ENCODE results near the gene SMS. TPM values are rescaled to one million over a fixed set of nuclear protein-coding genes. Genes with fewer than 3 reads are reported as not detected.

The SMS gene
- total RNA-seq, 1 donor from 2014 or later, result 56.3 TPM

DNA sequence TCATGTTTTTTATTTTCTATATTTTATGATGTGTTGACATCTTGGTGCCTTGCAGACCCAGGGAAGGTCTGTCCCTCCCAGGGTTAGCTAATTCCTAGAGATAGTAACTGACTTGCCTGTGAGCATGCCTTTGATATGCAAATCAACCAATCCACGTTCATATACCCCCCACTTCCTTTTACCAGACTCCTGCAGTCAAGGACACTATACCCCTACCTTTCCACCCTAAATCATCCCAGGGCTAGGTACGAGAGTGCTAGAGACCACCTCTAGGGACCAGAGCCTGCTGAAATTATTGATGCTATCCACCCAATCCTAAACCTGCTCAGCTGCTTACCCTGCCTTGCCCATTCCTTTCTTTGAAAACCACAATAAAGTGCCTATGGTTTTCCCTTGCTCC lies 84.1 kb downstream of the SMS start:
- ATAC-seq (no peak), DNase-seq (no peak)
- intact Hi-C loops (cut with micrococcal nuclease), result no loop called here

DNA sequence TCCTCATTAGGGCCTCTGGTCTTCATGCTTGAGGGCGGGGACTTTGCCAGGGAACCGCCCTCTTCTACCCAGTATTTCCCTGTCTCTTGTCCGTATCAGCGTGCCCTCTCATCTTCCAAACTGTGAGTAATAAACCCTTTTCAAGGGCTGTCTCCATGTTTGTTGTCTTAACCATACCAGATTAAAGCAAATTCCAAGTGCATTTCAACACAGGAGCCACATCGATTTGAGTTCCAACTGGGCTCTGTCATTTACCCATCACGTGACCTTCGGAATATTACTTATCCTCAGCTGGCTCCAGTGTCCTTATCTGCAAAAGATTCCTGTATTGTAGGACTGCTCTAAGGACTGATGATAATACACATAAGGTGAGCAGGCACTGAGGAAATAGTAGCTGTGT lies 85.2 kb downstream of the SMS start:
- ATAC-seq (no peak), DNase-seq (no peak)
- intact Hi-C loops (cut with micrococcal nuclease), result no loop called here

DNA sequence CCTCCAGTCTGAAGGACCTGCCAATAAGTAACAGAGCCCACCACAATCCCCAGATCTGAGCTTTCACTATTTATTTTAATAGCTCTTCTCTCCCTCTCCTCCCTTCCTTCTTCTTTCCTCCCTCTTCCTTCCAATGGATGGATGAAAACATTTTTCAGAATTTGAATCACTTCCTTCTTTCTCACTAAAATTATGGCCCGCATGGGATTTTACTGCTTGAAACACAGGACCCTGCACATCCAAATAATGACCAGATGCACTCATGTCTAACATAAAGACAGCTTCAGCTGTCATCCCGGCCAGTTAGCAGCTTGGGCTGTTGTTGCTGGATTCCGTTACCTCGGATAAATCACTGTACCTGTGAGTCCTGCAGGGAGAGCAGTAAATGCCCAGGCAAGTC lies 86.2 kb downstream of the SMS start:
- ATAC-seq (no peak), DNase-seq (no peak)
- intact Hi-C loops (cut with micrococcal nuclease), result no loop called here

DNA sequence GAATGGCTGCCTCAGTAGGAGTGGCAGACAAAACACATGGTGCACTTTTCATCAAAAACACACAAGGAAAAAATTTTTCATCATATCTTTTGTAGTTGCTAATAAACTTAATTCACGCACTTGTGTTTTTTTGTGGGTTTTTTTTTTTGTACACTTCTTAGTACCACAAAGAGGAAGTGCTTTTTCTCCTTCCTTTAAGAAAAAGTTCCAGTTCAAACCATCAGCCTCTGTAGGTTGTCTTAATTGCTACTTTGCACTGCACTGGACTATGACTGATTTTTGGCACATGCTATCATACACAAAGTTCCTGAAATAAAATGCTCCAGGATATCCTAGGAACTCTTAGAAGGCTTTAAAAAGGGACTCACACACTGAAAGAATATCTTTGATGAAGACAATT lies 91.6 kb downstream of the SMS start, which contains the start of gene PHEX:
PHEX (plus strand) TSS at position 242 of the 400 bp plus-strand sequence. CDS start 681 bp downstream, outside the sequence.
- no peak for ATAC-seq
- DNase-seq, result no peak
- intact Hi-C loops (cut with micrococcal nuclease), result no loop called here

DNA sequence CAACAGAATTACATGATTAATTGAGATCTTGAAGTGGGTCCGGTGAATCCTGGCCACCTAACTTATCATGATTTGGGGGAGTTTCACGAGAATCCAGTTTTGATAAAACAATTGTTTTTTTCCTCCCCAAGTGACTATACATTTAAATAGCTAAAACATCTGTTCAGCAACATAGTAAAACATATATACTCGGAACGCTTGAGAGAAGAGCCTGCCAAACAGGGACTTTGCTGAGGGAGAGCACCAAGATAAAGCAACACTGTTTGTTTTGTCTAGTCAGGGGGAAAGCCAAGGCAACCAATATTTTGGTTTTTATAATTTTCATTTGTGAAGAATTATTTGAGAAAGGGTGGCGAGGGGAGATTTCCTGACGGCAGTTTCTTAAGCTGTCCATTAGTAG lies 92.0 kb downstream of the SMS start:
- intact Hi-C loops (cut with micrococcal nuclease), result no loop called here
- ATAC-seq (no peak), DNase-seq (no peak)

DNA sequence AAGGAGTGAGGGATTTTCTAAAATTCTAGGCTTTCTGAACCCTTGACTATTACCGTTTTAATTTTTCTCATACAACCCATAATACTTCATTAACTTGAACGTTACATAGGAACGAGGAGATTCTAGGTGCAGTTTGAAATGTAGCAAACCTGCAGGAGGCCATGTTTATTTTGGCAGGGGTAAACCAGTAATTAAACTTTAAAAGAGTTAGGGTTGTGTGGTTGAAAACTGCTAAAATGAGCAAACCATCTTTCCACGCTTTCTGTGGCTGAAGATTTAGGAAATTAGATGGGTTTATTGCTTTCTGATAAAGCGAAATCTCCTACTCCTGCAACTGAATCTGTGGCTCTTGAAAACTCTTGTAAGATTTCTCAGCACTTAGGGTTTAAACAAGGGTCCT lies 93.3 kb downstream of the SMS start:
- no peak for DNase-seq
- no peak for ATAC-seq
- intact Hi-C loops (cut with micrococcal nuclease), result no loop called here

DNA sequence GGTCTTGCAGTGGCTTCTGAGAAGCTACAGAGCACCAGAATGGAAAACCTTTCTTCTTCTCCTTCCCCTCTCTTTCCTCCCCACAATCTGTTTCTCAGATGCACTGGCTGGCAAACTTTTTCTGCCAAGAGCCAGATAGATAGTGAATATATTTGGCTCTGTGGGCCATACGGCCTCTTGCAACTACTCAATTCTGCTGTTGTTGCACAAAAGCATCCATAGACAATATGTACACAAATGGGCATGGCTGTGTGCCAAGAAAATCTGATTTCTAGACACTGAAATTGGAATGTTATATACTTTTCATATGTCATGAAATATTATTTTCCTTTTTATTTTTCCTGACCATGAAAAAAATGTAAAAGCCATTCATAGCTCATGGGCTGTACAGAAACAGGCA lies 94.7 kb downstream of the SMS start:
- intact Hi-C loops (cut with micrococcal nuclease), result no loop called here
- ATAC-seq, result no peak
- DNase-seq, result no peak

DNA sequence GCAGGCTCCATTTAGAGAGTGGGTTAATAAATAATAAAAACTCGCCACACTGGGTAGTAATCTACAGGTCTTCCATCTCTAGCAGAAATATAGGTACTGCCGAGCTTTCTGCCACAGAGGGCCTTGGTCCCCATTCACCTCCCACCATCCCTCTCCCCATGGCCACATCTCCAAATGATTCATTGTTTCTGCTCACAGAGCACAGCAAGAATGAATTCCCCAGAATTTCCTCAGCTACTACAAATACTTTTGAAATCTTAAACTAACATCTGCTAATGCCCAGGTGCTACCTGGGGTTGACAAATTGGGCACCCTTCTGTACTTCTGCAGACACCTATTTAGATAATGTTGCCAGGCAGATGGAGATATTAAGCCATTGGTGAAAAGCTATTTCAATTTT lies 96.7 kb downstream of the SMS start:
- DNase-seq (no peak), ATAC-seq (no peak)

DNA sequence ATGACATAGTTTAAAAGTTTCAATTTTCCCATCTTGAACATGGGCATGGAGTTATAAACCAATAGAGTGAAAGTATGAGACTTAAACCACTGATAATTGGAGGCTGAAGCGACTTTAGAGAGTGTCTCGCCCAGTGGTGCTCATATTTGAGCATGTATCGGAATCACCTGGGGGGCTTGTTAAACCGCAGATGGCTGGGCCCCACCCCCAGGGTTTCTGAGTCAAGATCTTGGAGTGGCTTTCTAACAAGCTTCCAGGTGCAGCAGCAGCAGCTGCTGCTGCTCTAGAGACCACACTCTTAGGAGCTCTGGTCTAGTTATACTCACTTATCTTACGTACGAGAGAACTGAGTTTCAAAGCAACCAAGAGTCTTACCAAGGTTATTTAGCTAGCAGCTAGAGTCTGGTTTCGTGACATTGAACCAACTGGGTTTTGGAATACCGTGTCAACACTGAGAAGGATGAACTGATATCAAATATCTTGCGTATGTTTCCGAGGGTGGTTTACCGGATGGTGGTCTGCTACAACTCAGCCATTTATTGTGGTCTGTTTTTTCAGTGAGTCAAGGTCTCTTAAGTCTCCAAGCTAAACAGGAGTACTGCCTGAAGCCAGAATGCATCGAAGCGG lies 97.5 kb downstream of the SMS start:
- DNase-seq, result no peak
- no peak for ATAC-seq
- intact Hi-C loops (cut with micrococcal nuclease), result no loop called here

More for the DNA sequence above, 96.7 kb downstream of the SMS start:
- intact Hi-C loops (cut with micrococcal nuclease), result no loop called here

DNA sequence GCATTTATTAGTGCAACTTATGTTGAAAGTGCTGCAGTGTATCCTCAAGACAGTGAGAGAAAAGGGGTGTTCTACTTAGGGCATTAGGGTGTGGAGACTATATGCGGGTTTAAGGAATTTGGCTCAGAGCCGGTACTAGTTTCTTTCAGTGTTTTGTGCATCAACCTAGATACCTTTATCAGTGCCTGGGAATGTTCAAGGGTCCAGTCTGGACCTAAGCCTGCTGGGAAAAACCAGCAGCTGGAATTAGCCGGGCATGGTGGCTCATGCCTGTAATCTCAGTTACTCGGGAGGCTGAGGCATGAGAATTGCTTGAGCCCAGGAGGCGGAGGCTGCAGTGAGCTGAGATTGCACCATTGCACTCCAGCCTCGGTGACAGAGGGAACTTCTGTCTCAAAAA lies 99.0 kb downstream of the SMS start:
- intact Hi-C loops (cut with micrococcal nuclease), result no loop called here
- no peak for ATAC-seq
- DNase-seq, result no peak

DNA sequence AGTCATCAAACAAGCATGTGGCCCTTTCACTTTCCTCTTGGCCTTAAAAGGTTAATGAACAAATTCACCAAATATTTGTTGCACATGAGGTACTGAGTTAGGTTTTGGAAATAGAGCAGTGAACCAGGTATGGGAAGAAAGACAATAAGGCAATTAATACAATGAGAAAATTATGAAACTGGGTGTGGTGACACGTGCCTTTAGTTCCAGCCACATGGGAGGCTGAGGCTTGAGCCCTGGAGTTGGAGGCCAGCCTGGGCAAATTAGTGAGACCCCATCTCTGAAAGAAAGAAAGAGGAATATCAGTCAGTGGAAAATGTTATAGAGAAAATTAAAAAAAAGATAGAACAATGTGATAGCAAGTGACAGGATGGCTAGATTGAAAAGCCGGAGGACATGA lies 99.7 kb downstream of the SMS start:
- intact Hi-C loops (cut with micrococcal nuclease), result no loop called here
- no peak for DNase-seq
- ATAC-seq, result no peak

DNA sequence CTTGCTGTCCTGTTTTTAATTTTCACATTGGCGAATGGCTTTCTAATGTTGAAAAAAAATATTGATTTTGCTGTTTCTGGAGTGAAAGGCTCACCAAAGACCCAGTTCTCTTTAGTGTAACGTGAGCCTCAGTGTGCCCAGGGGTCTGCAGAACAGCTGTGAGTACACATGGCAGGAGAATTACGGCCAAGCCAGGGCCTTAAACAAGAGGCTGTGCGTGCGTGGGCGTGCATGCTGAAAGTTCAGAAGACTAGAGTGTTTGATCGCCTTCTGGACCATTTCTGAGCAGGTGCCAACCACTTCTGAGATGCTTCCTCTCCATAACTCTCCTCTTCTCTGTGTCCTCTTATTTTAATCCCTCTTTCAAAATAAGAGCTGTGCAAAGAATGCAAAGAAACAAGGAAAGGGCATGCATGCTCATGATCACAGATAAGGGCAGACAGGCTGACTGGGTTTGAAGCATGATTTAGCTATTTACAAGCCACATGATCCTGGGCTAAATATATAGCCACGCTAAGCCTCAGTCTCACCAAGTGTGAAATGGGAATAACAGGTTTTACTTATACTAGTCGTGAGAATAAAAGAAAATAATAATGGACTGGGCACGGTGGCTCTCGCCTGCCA lies 101.5 kb downstream of the SMS start:
- ATAC-seq (no peak), DNase-seq (no peak)
- intact Hi-C loops (cut with micrococcal nuclease), result no loop called here

DNA sequence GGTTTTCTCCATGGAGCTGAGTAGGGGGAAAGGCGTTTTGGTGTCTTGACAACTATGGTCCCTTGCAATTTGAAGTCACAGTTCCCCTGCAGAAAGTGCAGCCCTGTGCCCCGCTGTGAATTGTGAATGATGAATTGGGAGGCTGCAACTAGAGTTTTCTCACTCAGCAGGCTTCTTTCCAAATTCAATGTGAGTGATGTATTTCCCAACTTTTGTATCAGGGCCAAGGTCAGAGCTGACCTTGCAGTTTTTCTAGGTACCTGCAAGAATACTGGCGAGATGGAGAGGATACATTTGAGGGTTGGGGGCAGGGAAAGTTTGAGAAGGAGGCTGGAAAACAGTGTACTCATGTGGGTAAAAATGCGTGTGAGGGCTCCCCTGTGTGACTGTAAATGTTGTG lies 103.4 kb downstream of the SMS start:
- ATAC-seq, result no peak
- intact Hi-C loops (cut with micrococcal nuclease), result no loop called here
- DNase-seq, result no peak

Other genes with a start within 250 kb of the SMS start
- gene SMPX, start 182.6 kb upstream of the SMS start, total RNA-seq, result 622 TPM
- gene MBTPS2, start 101.1 kb upstream of the SMS start, total RNA-seq, result 9.9 TPM
- 0.57 TPM for gene YY2, start 84.7 kb upstream of the SMS start, total RNA-seq
- gene PHEX, start 91.6 kb downstream of the SMS start, total RNA-seq, result 0.10 TPM